CD4-positive, alpha-beta T cell treated with Interleukin-1 beta for 1 hour (primary cell): ENCODE measurements around the gene MDM4.
A peak's percentile ranks its signal among the peaks of the same experiment; 100 is the strongest.
"Not testable (repeated sequence)": the region's sequence is repeated elsewhere in the genome, so short reads cannot be mapped to it uniquely, and the experiment has no call there.

Experiments used
- DNase-seq, 2 donors: peaks; one replicate each; pipeline ENCODE4 v3.0.0-alpha.2; 2020 to 2022

MDM4 gene

GRCh38 chr1:204516180-204516879, at the start of gene MDM4:
TSS of gene MDM4 (plus strand) at chr1:204516406. CDS start at chr1:204525519, 9,113 bp downstream.
- DNase-seq = peak; percentile 95 to 96

- no peak for DNase-seq
Observed at GRCh38 chr1:204466416-204467405, 49.5 kb upstream of the MDM4 start.

DNA sequence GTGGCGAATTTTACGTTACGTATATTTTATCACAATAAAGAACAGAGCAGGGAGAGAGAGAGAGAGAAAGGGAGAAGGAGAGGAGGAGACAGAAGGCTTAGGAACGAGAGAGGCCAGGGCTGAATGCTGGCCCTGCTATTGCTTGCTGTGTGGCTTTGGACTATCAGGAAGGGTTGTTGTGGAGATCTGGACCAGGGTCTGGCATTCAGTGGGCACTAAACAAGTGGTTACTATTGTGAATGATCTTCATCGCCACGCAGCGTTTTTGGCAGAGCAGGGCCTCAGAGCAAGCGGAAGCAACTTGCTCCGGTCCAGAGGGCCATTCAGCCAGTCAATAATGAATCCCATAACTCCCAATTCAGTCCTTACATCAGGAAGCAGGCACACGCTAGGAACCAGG, 48.0 kb upstream of the MDM4 start:
- DNase-seq = no peak

DNA sequence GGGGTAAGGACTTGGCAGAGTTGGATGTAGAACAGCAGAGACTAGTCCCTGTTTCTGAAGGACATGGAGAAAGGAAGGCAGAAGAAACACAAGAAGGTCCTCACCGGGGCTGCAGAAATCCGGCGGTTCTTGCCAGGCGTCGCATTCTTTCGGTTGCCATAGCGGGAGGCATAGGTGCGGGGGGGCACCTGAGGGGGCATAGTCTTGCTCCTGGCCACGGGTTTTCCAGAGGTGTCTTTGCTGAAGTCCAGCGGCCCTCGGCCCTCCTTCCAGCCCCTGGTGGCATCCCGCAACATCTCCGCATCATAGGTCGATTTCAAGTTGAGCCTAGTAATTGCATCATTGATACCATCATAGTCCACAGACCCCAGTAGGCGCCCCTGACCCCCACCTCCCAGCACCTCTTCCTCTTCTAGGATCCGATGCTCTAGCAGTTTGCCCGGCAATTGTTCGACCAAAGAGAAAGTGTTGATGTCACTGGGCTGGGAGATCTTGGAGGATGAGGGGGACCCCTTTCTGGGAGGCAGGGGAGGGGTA, 47.4 kb upstream of the MDM4 start:
- no peak for DNase-seq

DNA sequence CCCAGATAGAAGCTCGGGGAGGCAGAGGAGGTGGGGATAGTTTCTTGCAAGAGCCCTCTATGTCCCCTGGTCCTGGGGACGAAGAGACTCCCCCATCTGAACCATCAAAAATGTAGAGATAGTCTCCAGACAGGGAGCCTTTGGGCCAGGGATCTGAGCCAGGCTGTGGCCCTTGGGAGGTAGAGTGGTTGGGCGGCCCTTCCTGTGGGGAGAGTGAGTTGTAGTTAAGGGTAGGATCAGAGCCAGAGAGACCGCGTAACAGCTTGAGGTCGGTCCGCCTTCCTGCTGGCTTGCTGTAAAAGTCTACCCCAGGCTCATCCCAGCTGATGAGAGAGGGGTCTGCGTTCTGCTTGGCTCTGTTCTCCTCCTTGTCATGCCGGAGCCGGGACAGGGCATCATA, 46.9 kb upstream of the MDM4 start:
- no peak for DNase-seq

DNA sequence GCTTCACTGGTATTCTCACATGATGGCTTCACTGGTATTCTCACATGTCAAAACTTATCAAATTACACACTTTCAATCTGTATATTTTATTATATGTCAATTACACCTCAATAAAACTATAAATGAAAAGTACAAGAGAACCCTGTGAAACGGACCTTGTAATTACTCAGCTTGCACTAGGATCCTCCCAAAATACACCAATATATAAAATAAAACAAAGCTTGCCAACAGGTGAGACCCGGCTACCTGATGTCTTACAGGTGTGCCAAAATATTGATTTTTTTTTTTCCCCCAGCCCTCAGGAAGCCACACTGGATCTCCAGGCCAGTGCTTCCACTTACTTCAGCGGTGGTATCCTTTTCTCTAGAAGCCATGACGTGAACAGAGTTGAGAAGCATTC, 44.5 kb upstream of the MDM4 start:
- DNase-seq = no peak

- no peak for DNase-seq
Observed at GRCh38 chr1:204472660-204473059, 43.5 kb upstream of the MDM4 start.

- DNase-seq = no peak
Observed at GRCh38 chr1:204473400-204473965, 42.7 kb upstream of the MDM4 start.

- no peak for DNase-seq
Observed at GRCh38 chr1:204475656-204476432, 40.4 kb upstream of the MDM4 start.

DNA sequence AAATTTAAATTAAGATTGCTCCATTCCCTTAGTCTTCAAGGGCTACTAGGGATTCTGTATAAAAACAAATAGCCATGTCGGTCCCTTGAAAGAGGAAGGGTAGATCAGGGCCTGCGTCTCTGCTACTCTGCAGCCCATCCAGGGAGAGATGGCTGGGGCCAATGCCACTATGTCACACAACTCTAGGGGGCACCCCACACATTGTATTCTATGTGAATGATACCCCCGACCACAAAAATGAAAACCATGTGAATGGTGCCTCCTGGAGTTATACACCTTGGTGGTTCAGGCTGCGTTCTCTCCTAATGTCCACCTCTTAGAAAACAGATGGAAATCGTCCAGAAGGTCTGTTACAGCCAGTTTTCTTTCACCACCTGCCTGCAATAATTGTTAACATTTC, 39.6 kb upstream of the MDM4 start:
- no peak for DNase-seq

GRCh38 chr1:204477036-204477740, 39.0 kb upstream of the MDM4 start:
- DNase-seq = no peak

GRCh38 chr1:204478172-204478899, 37.9 kb upstream of the MDM4 start:
- no peak for DNase-seq

- DNase-seq = no peak
Observed at GRCh38 chr1:204478921-204479320, 37.3 kb upstream of the MDM4 start.

- no peak for DNase-seq
Observed at GRCh38 chr1:204479387-204480136, 36.6 kb upstream of the MDM4 start.

GRCh38 chr1:204480515-204480914, 35.7 kb upstream of the MDM4 start:
- DNase-seq = peak in 1 of 2 donors; percentile 27

DNA sequence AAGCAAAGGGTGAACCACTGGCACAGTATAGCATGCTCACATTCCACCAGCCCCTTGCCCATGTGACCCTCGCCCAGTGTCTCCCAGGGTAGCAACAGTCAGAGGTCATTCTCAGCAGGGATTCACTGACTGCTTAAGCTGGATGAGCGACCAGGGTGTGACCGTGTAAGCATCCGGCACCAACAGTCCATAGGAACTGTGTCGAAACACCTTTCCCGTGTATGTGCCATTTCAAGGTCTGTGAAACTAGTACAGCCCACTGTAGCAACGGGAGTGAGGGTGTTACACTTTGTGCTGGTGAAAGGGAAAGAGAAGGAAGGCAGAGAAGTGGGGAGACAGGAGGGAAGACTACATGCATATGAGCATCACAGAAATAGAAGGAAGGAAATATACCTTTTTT, 32.4 kb upstream of the MDM4 start:
- no peak for DNase-seq

- not testable (repeated sequence) for DNase-seq
Observed at GRCh38 chr1:204486513-204487255, 29.5 kb upstream of the MDM4 start.

- no peak for DNase-seq
Observed at GRCh38 chr1:204487256-204487615, 29.0 kb upstream of the MDM4 start.

- no peak for DNase-seq
Observed at GRCh38 chr1:204491655-204492054, 24.6 kb upstream of the MDM4 start.
